Activated T-cell treated with anti-CD3 and anti-CD28 coated beads for 4 hours (primary cell): ENCODE measurements around the gene FAM78A.

Experiments used
- DNase-seq: peaks from one replicate; pipeline ENCODE4 v3.0.0-alpha.2; 2020

FAM78A gene

DNA sequence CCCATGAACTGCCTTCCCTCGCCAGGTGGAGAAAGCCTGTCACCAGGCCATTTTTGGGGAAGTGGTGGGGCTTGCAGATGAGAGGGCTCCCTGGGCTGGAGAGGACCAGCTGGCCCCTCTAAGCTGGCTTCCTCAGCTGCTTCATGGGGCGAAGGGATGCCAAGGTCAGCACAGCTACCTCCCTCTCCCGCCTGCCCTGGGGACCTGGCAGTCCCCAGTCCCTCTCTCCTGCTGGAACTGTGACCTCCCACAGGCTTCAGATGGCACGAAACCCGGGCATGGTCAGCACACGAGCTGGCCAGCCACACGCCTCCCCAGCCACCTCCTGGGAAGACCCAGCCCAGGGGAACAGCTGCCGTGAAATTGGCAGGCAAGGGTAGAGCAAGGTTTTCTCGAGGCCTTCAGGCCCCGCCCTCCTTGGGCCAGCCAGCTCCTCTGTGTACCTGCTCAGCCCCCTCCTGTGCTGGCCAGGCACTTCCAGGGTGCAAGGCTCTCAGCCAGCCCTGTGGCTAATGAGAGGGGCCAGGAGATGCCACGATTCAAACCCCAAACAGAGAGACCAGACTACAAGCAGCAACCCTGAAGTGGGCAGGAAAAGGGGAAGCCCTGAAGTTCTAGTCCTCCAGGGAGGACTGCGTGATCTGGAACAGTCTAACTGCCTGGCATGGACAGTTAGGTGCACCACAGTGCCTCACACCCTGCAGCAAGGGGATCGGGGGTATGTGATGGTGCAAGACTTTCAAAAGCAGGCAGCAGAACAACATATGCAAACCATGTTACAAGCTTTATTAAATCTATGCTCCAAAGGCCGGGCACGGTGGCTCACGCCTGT, 26.1 kb upstream of the FAM78A start:
- no peak for DNase-seq

DNA sequence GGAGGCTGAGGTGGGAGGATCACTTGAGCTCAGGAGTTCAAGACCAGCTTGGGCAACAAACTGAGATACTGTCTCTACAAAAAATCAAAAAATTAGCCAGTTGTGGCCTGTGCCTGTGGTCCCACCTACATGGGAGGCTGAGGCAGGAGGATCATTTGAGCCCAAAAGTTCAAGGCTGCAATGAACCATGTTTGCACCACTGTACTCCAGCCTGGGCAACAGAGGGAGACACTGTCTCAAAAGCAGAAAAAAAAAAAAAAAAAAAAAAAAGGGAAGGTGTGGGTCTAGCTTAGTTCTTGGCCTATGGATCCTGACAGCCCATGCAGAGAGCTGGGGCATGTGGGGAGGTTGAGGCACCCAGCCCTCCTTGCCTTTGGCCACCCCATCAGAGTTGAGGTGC, 24.1 kb upstream of the FAM78A start:
- no peak for DNase-seq

DNA sequence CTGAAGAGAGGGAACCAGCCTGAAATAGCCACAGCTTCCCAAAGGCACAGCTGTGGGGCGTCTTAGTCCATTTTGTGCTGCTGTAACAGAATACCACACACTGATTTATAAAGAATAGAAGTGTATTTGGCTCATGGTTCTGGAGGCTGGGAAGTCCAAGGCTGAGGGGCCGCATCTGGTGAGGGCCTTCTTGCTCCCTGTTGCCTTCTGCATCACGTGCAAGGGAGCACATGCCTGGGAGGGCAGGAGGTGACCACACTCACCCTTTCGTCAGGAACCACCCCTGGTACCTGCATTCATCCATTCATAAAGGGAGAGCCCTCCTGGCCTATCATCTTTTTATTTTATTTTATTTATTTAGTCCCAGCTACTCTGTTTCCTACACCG, 23.6 kb upstream of the FAM78A start:
- DNase-seq: no peak

DNA sequence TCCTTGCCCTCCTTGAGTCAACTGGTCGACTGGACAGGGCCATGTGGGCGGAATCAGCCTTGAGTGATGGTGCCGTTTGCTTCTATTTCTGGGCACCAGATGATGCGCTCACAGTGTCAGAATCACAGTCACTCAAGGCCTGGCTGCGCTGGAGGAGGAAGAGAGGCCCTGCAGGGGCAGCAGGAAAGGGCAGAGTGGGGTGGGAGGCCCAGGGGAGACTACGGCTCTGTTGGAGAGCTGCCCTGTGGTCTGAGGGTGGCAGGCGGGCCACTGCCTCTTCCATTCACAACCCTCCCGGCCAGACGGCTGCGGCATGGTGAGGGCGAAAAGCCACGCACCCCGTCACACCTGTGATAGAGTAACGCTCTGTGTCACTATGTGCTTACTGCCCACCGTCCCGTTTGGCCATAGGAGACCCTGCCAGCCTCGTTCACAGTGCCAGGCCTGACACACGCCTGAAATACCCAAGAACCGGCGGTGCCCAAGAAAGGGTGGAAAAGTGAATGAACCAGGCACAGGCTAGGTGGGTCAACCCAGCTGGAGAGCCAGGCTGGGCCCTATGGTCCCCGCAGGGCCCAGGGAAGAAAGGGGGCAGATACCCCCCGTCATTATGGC, 23.1 kb upstream of the FAM78A start:
- no peak for DNase-seq

DNA sequence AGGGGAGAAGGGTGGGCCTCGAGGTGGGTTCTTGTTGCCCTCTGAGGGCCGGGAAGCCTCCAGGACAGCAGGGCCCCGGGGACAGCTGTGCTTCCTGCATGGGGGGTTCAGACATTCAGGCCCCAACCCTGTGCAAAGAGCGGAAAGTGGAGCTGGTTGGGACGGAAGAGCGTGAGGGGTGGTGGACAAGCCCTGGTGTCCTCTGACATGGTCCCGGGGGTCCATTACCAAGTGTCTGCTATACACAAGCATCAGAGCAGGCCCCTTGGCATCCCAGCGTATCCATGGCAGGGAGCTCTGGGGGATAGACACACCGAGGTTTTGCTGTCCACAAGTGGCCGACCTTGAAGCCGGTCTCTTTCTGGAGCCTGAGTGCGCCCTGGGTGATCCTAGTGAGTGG, 22.5 kb upstream of the FAM78A start:
- no peak for DNase-seq

DNA sequence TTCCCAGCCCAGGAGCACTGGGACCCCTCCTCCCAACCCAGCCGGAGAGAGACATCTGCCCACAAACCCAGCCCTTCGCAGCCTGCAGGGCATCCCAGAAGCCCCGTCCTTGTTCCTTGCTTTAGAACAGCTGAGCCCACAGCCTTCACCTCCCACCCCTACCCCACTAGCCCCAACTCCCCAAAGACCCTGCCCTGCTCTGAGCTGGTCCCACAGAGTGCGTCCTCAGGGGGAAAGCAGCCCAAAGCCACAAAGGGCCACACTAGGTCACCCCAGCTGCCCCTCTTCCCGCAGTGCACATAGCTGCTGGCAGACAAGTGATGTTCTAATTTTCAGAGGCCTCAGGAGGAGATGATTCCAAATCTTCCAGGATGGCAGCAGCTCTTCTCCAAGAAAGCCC, 22.0 kb upstream of the FAM78A start:
- DNase-seq: no peak

DNA sequence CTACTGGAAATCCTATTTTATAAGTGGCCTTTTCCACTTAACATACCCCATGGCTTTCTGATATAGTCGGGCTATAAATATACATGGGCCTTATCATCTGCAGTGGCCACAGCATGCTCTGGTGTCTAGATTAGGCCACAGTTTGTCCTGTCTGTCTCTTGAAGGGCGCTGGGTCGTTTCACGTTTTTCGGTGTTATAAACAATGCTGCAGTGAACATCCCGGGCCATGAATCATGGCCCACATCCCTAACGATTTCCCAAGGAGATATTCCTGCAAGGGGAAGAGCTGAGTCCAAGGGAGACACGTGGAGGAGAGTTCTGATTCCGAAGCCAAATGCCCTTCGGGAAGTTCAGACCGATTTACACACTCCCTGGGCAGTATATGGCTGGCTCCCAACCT, 21.6 kb upstream of the FAM78A start:
- no peak for DNase-seq

DNA sequence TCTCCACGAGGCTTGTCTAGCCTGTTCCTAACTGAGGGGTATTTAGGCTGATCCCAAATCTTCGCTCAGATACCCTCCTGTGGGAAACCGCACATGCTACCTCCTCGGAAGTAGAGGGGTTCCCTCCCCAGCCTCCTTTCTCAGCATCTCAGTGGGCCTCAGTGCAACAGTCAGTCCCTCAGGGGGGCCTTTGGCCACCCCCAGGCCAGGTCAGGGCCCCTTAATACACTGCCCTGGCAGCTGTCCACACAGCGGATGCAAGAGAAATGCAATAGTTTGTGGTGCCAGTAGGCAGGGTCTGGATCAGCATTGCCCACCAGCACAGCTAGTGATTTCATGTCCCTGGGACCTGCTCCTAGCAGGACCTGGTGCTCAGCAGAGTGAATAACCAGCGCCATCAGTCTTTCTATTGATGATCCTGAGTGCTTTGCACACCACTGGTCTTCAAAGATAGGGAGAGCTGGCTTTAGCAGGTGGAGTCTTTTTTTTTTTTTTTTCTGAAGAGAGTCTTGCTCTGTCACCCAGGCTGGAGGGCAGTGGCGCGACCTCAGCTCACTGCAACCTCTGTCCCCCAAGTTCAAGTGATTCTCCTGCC, 20.7 kb upstream of the FAM78A start:
- no peak for DNase-seq

DNA sequence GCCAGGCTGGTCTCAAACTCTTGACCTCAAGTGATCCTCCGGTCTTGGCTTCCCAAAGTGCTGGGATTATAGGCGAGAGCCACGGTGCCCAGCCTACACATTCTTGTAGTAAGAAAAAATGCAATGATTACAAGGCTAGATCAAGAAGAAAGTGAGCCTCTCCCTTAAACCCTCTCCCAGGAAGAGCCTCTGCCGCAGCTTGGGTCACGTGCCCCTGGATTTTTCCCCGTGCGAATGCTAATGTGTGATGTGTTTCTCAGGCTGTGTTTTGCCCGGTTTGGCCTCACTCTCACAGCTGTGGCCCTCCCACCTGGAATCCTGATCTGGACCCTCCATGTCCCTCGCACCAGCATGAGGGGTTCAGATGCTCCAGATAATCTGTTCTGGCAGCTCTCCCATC, 20.1 kb upstream of the FAM78A start:
- no peak for DNase-seq

DNA sequence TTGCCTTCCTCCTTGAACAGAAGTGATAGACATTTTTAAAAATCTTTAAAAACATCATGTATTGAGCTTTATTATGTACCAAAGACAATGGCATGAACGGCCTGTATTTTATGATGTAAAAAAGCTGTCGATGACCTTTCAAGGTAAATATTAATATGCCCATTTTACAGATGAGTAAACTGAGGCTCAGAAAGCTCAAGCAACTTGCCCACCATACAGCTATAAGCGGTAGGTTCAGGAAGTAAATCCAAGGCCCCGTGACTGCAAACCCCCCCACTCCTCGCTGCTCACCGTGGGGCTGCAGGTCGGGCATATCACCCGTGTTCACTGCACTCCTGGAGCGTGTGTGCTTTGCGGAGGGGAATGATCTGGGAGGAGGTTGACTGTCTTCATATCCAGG, 16.6 kb upstream of the FAM78A start:
- no peak for DNase-seq

DNA sequence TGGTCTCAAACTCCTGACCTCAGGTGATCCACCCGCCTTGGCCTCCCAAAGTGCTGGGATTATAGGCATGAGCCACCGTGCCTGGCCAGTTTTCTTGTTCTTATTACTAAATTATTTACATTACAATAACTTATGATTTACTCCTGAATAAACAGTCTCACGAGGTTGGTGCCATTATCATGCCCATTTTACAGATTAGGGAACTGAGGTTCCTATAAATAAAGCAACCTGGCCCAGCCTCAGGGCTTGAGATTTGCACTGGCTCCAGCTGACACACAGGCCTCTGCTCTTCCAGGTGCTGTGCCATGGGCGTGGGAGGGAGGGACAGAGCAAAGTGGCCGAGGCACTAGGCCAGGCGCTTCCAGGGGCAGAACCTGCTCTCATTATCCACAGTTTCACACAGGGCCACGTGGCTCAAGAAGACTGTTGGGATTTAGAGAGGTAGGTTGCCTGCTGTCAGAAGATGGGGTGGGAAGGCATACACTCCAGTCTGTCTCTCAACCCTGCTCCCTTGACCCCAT, 15.5 kb upstream of the FAM78A start:
- DNase-seq: no peak

DNA sequence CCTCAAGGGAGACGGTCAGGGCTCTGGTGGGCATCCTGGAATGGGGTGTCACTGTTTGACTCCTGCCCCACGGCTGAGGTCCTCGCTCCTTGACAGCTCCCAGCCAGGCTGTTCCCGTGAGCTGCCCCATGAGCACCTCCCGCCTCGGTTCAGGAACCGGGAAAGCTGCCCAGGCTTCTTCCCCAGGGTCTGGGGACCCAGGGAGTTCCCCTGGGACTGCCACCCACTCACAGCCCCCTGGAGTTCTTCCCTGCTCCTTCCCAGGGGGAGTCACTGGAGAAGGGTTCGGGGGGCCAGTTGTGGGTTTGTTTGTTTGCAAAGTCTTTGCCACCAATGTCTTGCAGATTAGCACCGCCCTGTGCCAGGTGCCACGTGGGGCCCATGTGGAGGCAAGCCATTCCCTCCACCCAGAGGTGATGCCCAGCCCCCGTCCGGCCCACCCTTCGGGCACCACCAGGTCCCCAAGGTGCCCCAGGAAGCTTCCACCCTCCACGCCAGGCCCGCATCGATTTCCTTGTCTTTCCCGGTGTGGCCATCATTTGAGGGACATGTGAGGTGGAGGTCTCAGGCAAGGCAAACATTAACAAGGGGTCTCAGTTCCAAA, 14.6 kb upstream of the FAM78A start:
- DNase-seq: no peak

DNA sequence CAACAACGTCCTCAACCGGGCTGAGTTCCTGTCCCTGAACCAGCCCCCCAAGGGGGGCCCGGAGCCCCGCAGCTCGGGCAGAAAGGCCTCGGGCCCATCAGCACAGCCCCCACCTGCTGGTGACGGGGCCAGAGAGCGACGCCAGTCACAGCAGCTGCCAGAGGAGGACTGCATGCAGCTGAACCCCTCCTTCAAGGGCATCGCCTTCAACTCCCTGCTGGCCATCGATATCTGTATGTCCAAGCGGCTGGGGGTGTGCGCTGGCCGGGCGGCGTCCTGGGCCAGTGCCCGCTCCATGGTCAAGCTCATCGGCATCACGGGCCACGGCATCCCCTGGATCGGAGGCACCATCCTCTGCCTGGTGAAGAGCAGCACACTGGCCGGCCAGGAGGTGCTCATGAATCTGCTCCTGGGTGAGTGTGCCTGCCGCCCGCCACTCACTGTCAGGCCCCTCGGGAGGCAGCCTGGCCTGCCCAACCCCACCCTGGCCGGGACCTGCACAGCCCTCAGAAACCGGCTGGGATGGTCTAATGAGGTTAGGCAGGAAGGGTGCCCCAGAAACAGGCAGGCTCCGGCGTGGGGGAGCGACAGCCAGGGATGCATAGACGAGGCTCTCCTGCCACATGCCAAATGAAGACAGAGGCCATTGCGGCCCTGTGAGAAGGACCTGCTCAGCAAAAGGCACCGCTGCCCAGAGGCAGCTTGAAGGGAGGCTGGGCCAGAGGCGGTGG, 13.9 kb upstream of the FAM78A start:
- DNase-seq: no peak

DNA sequence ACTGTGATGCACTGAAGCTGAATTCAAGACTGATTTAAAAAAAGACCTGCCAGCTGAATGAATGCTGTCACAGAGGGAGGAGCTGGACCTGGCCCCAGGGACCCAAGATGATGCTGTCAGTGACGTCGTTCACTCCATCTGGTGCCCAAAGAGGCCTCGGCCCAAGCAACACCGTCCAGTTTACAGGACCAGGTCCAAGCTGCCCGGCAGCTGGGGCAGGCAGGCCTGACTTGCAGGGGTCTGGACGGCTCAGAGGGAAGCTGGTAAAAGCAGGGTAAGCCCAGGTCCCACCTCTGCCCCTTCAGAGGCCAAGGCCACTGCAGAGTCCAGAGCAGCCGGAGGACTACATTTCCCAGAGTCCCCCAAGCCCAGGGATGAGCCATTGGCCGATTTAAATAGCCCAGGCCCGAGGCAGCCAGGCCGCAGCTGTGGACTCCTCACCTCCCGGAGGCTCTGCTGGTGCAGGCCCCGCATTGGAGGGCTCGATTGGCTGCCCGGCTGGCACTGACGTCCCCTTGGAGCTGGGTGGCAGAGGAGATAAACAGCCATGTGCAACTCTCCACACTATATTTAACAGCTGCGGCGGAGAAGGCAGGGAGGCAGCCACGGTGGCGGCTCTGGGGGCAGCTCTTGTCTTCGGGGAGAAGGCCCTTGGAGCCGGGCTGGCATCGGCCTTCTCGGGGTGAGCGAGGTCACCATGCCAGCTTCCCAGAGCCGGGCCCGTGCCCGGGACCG, 13.2 kb upstream of the FAM78A start, which contains the start of gene PLPP7:
Gene PLPP7 (plus strand): TSS at position 423 of the 735 bp plus-strand sequence. CDS start 275 bp downstream, at position 698.
- no peak for DNase-seq

DNA sequence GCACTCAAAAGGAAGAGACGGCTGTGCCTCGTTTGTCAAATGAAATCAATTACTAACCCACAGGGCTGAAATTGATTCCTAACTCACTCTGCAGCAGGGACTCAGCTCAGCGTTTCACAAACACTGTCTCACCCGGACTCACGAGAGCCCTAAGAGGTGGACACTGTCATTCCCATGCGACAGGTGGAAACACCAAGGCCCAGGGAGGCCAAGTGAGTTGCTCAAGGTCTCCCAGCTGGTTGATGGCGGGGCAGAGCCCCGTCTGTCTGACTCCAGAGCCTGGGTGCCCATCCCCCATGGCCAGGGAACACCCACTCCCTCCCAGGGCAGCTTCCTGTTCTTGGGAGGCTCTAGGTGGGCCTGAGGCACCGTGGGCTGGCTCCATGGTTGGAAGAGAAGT, 11.9 kb upstream of the FAM78A start:
- DNase-seq: no peak

DNA sequence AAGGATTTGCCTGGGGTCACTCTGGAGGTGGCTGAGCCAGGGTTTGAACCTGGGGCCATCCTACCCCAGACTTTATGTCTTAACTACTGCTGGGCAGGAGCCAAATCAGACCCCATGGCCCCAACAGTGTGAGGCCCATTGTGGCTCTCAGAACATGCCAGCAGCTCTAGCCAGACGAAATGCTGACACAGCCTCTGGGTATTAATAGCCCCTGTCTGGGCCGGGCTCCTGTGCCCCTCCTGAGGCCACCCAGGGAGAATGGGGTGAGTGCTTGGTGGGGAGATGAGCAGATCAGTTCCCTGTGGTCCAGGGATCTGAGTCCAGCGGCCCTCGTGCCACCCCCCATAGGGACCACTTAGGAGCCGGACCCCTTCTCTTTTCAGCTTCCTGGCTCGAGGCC, 11.0 kb upstream of the FAM78A start:
- DNase-seq: no peak

DNA sequence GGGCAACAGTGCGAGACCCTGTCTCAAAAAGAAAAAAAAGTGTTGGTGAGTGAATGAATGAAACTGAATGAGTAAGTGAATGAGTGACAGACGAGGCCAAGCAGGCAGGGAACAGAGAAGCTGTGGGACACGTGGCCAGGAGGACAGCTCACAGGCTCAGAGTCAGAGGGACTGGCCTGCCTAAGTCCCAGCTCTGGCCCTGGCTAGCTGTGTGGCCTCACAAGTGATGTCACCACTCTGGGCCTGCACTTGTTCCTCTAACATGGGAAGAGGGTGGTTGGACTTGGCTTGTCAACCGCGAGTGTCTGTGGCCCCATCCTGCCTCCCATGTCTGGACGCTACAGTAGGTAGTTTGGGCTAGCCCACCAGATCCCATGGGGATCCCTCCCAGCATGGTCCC, 8.5 kb upstream of the FAM78A start:
- DNase-seq: no peak

DNA sequence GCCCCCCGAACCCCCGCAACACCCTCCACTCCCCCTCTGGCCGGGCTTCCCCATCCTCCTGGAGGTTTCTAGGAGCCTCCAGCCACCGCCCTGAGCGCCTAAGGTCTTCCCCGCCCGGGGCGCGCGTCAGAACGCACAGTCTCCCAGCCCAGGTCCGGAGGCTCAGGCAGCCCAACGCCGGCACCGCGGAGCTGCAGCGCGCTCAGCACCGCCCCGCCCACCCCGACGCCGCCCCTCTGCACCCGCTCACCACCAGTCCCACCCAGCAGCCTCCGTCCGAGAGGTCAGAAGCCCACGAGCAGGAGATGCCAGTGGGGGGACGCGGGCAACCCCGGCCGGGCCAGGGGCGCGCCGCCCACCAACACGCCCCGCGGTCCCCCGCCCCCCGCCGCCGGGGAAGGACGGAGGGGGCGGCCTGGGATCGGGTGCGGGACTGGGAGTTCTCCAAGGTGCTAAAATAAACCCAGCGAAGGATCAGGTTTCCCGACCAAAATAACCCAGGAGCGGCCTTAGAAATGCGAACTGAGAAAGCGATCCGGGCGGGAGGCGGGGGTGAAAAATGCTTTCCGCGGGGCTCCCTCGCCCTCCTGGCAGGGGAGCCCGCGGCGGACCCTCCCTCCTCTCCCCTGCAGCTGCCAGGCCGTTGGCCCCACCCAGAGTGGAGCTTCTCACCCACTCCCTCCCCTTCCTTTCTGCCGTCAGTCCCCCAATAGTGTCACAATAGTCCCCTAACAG, 6.5 kb upstream of the FAM78A start:
- DNase-seq: no peak

DNA sequence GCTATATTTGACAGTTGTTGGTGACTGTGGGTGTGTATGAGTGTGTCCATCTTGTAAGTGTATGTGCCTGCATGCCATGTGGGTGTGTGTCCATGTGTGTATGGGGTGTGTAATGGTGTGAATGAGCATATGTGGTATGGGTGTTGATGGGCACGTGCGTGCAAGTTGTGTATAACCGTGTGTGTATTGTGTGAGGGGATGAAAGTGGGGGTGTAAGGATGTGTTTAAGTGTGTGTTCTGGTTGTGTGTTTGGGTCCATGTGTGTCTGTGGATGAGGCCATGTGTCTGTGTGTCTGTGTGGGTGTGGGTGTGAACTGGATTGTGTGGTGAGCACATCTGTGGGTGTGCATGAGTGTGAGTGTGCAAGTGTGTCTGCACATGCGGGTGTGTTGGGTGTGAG, 5.9 kb upstream of the FAM78A start:
- no peak for DNase-seq

DNA sequence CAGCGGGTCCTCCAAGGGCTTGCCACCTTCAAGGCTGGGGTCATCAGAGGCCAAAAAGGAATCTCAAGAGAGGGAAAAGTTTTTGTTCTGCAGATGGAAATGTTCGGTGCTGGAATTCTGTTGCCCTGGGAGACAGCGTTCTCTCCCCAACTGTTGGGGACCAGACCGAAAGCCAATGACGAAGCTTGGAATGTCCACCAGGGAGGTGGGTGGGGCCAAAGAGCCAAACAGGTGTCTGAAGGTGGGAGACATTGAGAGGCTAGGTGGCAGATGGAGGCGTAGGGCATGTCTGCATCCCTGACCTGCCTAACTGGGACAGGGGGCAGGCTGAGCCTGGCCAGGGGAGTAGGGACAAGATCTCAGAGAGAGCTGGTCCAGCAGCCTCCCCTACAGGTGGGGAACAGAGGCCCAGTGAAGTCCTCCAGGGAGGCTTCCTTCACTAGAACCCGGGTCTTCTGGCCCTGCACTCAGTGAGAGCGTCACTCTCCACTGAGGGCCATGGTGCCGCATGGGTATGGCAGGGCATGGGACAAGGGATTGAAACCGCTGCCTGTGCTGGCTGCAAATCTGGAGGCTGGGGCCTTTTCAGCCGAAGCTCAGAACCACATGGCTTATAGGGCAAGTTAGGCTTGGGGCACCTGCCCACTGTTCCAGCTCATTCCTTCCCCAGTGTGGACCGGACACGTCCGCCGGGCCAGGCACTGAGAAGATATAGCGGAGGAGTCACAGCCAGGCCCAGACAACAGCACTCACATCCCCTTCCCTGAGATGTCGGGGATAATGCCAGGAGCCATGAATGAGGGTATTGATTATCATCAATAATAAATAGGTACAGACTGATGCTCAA, 5.0 kb upstream of the FAM78A start:
- no peak for DNase-seq

DNA sequence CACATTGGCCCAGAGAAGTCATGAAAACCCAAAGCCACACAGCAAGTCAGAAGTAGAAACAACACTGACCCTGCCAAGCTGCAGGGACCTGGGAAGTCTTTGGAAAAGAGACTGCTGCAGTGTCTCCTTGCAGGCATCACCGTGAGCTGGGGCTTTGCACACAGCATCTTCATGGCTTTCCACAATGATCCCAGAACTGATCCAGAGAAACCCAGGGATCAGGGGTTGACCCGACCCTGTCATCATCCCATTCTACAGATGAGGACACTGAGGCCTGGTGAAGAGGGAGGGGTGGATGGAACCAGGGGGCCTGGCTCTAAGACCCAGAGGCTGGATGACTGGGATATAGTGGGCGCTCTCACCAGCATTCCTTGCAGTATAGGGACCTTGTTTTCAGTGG, 4.3 kb upstream of the FAM78A start:
- DNase-seq: no peak
